CD14-positive monocyte (primary cell): ENCODE measurements around the gene PHB1. TPM values are rescaled to one million over a fixed set of nuclear protein-coding genes. Genes with fewer than 3 reads are reported as not detected.

ENCODE experiments used
- DNase-seq, 3 donors: peaks; one replicate each; pipeline ENCODE4 v3.0.0-alpha.2; 2011 to 2022
- H2AFZ ChIP-seq: 2 replicates; pipeline ENCODE4 v1.6.0; 2012; ENCODE audit warnings: mild to moderate bottlenecking, low read depth, low read length, inconsistent platforms; ENCODE audit not compliant: insufficient read depth, poor library complexity, severe bottlenecking
- H3K27ac ChIP-seq, 2 donors: 1 replicate in 1 of 2; 2 replicates in 1 of 2; pipeline ENCODE4 v1.5.1; 2012 to 2013; ENCODE audit warnings: low read length in 2 of 2, control low read depth in 1 of 2, inconsistent platforms in 1 of 2, low read depth in 1 of 2, mild to moderate bottlenecking in 1 of 2
- H3K27me3 ChIP-seq, 2 donors: one replicate each; pipeline versions ENCODE4 v1.6.0 to v1.6.1; 2011 to 2013; ENCODE audit warnings: low read length in 2 of 2; ENCODE audit not compliant: control insufficient read depth in 2 of 2, insufficient read depth in 2 of 2
- H3K36me3 ChIP-seq, 2 donors: replicated peaks in 1 of 2; 1 replicate in 1 of 2; 2 replicates in 1 of 2; pipeline versions ENCODE4 v1.5.1 to v1.6.1; 2012 to 2013; ENCODE audit warnings: low read length in 2 of 2, control low read depth in 1 of 2, inconsistent platforms in 1 of 2, mild to moderate bottlenecking in 1 of 2; ENCODE audit not compliant: insufficient read depth in 2 of 2, control insufficient read depth in 1 of 2
- H3K4me1 ChIP-seq, 2 donors: 1 replicate in 1 of 2; 2 replicates in 1 of 2; pipeline versions ENCODE4 v1.5.1 to v1.6.1; 2012 to 2013; ENCODE audit warnings: low read length in 2 of 2, control low read depth in 1 of 2, inconsistent platforms in 1 of 2, mild to moderate bottlenecking in 1 of 2, moderate library complexity in 1 of 2; ENCODE audit not compliant: insufficient read depth in 2 of 2, control insufficient read depth in 1 of 2
- H3K4me2 ChIP-seq: replicated peaks from 2 replicates; pipeline ENCODE3; 2012; ENCODE audit warnings: low read length, moderate library complexity, mild to moderate bottlenecking; ENCODE audit not compliant: poor library complexity, severe bottlenecking; ENCODE audit errors: extremely low read depth
- H3K4me3 ChIP-seq, 3 experiments: fragments of 200-600 bp in 1 of 3; sonication (generic) in 1 of 3; replicated peaks in 1 of 3; 1 replicate in 2 of 3; 2 replicates in 1 of 3; pipeline ENCODE4 v1.5.1; 2011 to 2013; ENCODE audit warnings: low read length in 3 of 3, mild to moderate bottlenecking in 3 of 3, control low read depth in 2 of 3, low read depth in 2 of 3, inconsistent platforms in 1 of 3, moderate library complexity in 1 of 3
- H3K79me2 ChIP-seq: 2 replicates; pipeline ENCODE4 v1.6.0; 2012; ENCODE audit warnings: mild to moderate bottlenecking, control low read depth, inconsistent platforms, low read length, moderate library complexity; ENCODE audit not compliant: insufficient read depth
- H3K9ac ChIP-seq: 2 replicates; pipeline ENCODE4 v1.6.0; 2017; ENCODE audit warnings: low read length, mild to moderate bottlenecking; ENCODE audit not compliant: insufficient read depth, poor library complexity, severe bottlenecking
- H3K9me3 ChIP-seq, 2 donors: replicated peaks in 1 of 2; 1 replicate in 1 of 2; 2 replicates in 1 of 2; pipeline versions ENCODE4 v1.5.1 to v1.6.1; 2012 to 2013; ENCODE audit warnings: low read length in 2 of 2, control low read depth in 1 of 2; ENCODE audit not compliant: control insufficient read depth in 1 of 2, insufficient read depth in 1 of 2
- H4K20me1 ChIP-seq: 2 replicates; pipeline ENCODE4 v1.6.0; 2012; ENCODE audit warnings: mild to moderate bottlenecking, low read length, control low read depth, moderate library complexity; ENCODE audit not compliant: insufficient read depth
- H3K27ac Mint-ChIP-seq, 7 donors: one replicate each; pipeline ENCODE4 v1.8.0; 2020; ENCODE audit warnings: mild to moderate bottlenecking in 7 of 7, mixed read lengths in 7 of 7, moderate library complexity in 6 of 7, inconsistent platforms in 2 of 7
- H3K27me3 Mint-ChIP-seq, 3 donors: one replicate each; pipeline ENCODE4 v1.8.0; 2021 to 2022; ENCODE audit warnings: low read depth in 3 of 3, mild to moderate bottlenecking in 3 of 3, mixed read lengths in 3 of 3, moderate library complexity in 3 of 3, inconsistent platforms in 1 of 3
- H3K36me3 Mint-ChIP-seq, 2 donors: one replicate each; pipeline ENCODE4 v1.8.0; 2020; ENCODE audit warnings: mixed read lengths in 2 of 2, inconsistent platforms in 1 of 2, mild to moderate bottlenecking in 1 of 2
- H3K4me1 Mint-ChIP-seq: one replicate; pipeline ENCODE4 v1.8.0; 2020; ENCODE audit warnings: mild to moderate bottlenecking, mixed read lengths
- H3K4me3 Mint-ChIP-seq, 2 donors: one replicate each; pipeline ENCODE4 v1.8.0; 2020; ENCODE audit warnings: mild to moderate bottlenecking in 2 of 2, mixed read lengths in 2 of 2, moderate library complexity in 1 of 2
- H3K9me3 Mint-ChIP-seq, 7 donors: one replicate each; pipeline ENCODE4 v1.8.0; 2020 to 2022; ENCODE audit warnings: mixed read lengths in 7 of 7, mild to moderate bottlenecking in 6 of 7, moderate library complexity in 6 of 7, inconsistent platforms in 2 of 7
- CTCF ChIP-seq: fragments of 200-600 bp; IDR thresholded peaks from one replicate; pipeline ENCODE4 v1.8.0; 2022; ENCODE audit warnings: antibody characterized with exemption, mild to moderate bottlenecking
- WGBS: methylation state at CpG from one replicate; pipeline ENCODE4 v1.1.5; 2013; ENCODE audit warnings: missing lambda C conversion rate; ENCODE audit not compliant: insufficient coverage; 5-methylcytosine and 5-hydroxymethylcytosine counted together
- intact Hi-C, 2 donors: fragments of 100-400 bp; cut with micrococcal nuclease; formaldehyde crosslinking; loops; one replicate each; pipeline versions ENCODE4 v1.15.0 to v1.15.1; 2023
- polyA plus RNA-seq, 3 donors: library from polyadenylated mRNA; depleted of rRNA in 1 of 3; unstranded in 2 of 3; stranded (reverse) in 1 of 3; fragments of 300-500 nt in 2 of 3; fragments of >200 nt in 1 of 3; fragmentation: Illumina TruSeq in 2 of 3; gene quantifications; 1 replicate in 2 of 3; 2 replicates in 1 of 3; pipeline ENCODE4 v1.2.3, GENCODE V29; 2012 to 2021

Gene PHB1
- polyA plus RNA-seq, 3 donors: 57.1 to 89.2 (median 83.9) TPM

GRCh38 chr17:49454050-49454449 is 39.4 kb upstream of the PHB1 start:
- H3K27ac Mint-ChIP-seq: no peak overlapping the region
- 100% methylated on average over 4 of the region's 5 CpGs for WGBS
- H3K79me2 ChIP-seq: no peaks in the 10 kb centered on the region
- H3K27me3 ChIP-seq: peaks cover 0 to 12% of the 10 kb centered on the region in 2 donors
- peaks cover 25% of the 10 kb centered on the region for H3K4me1 Mint-ChIP-seq
- DNase-seq: no peak
- no peak overlapping the region for H3K4me3 ChIP-seq
- TF ChIP-seq CTCF: no peak
- no peak overlapping the region for H3K4me2 ChIP-seq
- H3K36me3 Mint-ChIP-seq: no peaks in the 10 kb centered on the region
- no peaks in the 10 kb centered on the region for H3K36me3 ChIP-seq
- peaks cover 14 to 27% of the 10 kb centered on the region in 2 donors for H3K4me1 ChIP-seq
- H3K4me3 Mint-ChIP-seq: no peak overlapping the region
- H3K27me3 Mint-ChIP-seq: peaks cover 12 to 31% (median 27%) of the 10 kb centered on the region in 3 donors
- no peak overlapping the region for H3K9ac ChIP-seq
- intact Hi-C loops: no loop called here
- H4K20me1 ChIP-seq: no peaks in the 10 kb centered on the region
- H3K9me3 Mint-ChIP-seq: no peaks in the 10 kb centered on the region
- H3K27ac ChIP-seq: no peak overlapping the region
- H2AFZ ChIP-seq: no peak overlapping the region
- no peaks in the 10 kb centered on the region for H3K9me3 ChIP-seq

- Mint-ChIP-seq H3K4me1 (peaks cover 25% of the 10 kb centered on the region), H3K4me3 (no peak overlapping the region), H3K27me3 (peaks cover 6 to 19% (median 17%) of the 10 kb centered on the region in 3 donors), H3K9me3 (no peaks in the 10 kb centered on the region), H3K27ac (no peak overlapping the region), H3K36me3 (no peaks in the 10 kb centered on the region)
- peaks cover 14 to 27% of the 10 kb centered on the region in 2 donors for H3K4me1 ChIP-seq
- no peaks in the 10 kb centered on the region for H3K9me3 ChIP-seq
- no peaks in the 10 kb centered on the region for H4K20me1 ChIP-seq
- TF ChIP-seq CTCF: no peak
- H3K79me2 ChIP-seq: no peaks in the 10 kb centered on the region
- no peak overlapping the region for H3K4me2 ChIP-seq
- H2AFZ ChIP-seq: no peak overlapping the region
- no peak overlapping the region for H3K27ac ChIP-seq
- H3K9ac ChIP-seq: no peak overlapping the region
- no peak overlapping the region for H3K4me3 ChIP-seq
- DNase-seq: no peak
- no peaks in the 10 kb centered on the region for H3K36me3 ChIP-seq
- 96% methylated on average over 5 of the region's 5 CpGs for WGBS
- intact Hi-C loops: no loop called here
- peaks cover 0 to 2% of the 10 kb centered on the region in 2 donors for H3K27me3 ChIP-seq
Observed at GRCh38 chr17:49452661-49453060, 38.0 kb upstream of the PHB1 start.
